HG02623 (cell line): Measurements from ENCODE around the gene KCTD13.
"Not testable (repeated sequence)": the region's sequence is repeated elsewhere in the genome, so short reads cannot be mapped to it uniquely, and the experiment has no call there.

Experiments used
- ATAC-seq: cut with Tn5 transposase; IDR thresholded peaks from one replicate; pipeline ENCODE4 v1.9.1; 2021; ENCODE audit warnings: moderate library complexity; ENCODE audit not compliant: unreplicated experiment

KCTD13 gene

GRCh38 chr16:29908719-29909220 lies 17.3 kb downstream of the KCTD13 start:
- ATAC-seq, result no peak

GRCh38 chr16:29907973-29908372 lies 18.1 kb downstream of the KCTD13 start:
- ATAC-seq, result no peak

- no peak for ATAC-seq
These were observed 19.3 kb downstream of the KCTD13 start for GRCh38 chr16:29906520-29907244.

GRCh38 chr16:29905668-29906067 lies 20.4 kb downstream of the KCTD13 start:
- ATAC-seq, result no peak

- no peak for ATAC-seq
These were observed 21.1 kb downstream of the KCTD13 start for GRCh38 chr16:29904947-29905346.

GRCh38 chr16:29903590-29903989 lies 22.4 kb downstream of the KCTD13 start:
- no peak for ATAC-seq

- ATAC-seq, result no peak
These were observed 24.4 kb downstream of the KCTD13 start for GRCh38 chr16:29901607-29901945.

- ATAC-seq, result no peak
These were observed 25.0 kb downstream of the KCTD13 start for GRCh38 chr16:29900888-29901606.

GRCh38 chr16:29900102-29900887 lies 25.7 kb downstream of the KCTD13 start, which contains the start of gene ASPHD1:
Gene ASPHD1, plus strand, starts transcription at chr16:29900488. Its CDS starts 484 bp downstream, at chr16:29900972.
- ATAC-seq, result peak; percentile 52

GRCh38 chr16:29899516-29900101 lies 26.4 kb downstream of the KCTD13 start, which contains the start of gene SEZ6L2:
Gene SEZ6L2, minus strand, starts transcription at chr16:29899550. Its CDS starts 531 bp downstream, at chr16:29899019.
- no peak for ATAC-seq

- ATAC-seq, result no peak
These were observed 27.1 kb downstream of the KCTD13 start for GRCh38 chr16:29898804-29899515.

- ATAC-seq, result no peak
These were observed 27.8 kb downstream of the KCTD13 start for GRCh38 chr16:29898135-29898803.

GRCh38 chr16:29897333-29897732 lies 28.7 kb downstream of the KCTD13 start:
- no peak for ATAC-seq

GRCh38 chr16:29896841-29897240 lies 29.2 kb downstream of the KCTD13 start:
- ATAC-seq, result no peak

GRCh38 chr16:29894352-29894751 lies 31.7 kb downstream of the KCTD13 start:
- no peak for ATAC-seq

- ATAC-seq, result no peak
These were observed 32.5 kb downstream of the KCTD13 start for GRCh38 chr16:29893553-29893952.

GRCh38 chr16:29892458-29892813 lies 33.6 kb downstream of the KCTD13 start:
- ATAC-seq, result no peak

GRCh38 chr16:29891525-29892457 lies 34.2 kb downstream of the KCTD13 start:
- ATAC-seq, result no peak

GRCh38 chr16:29889372-29889771 lies 36.7 kb downstream of the KCTD13 start:
- not testable (repeated sequence) for ATAC-seq
